Measurements from ENCODE around the gene NPTN. TPM values are rescaled to one million over a fixed set of nuclear protein-coding genes. Genes with fewer than 3 reads are reported as not detected.

NPTN gene
- total and polyA plus RNA-seq, 2 of the 13 experiments (the other 11 are each of a cell fraction or from before 2014, with no cell fraction given): 78.0 to 110 TPM

DNA sequence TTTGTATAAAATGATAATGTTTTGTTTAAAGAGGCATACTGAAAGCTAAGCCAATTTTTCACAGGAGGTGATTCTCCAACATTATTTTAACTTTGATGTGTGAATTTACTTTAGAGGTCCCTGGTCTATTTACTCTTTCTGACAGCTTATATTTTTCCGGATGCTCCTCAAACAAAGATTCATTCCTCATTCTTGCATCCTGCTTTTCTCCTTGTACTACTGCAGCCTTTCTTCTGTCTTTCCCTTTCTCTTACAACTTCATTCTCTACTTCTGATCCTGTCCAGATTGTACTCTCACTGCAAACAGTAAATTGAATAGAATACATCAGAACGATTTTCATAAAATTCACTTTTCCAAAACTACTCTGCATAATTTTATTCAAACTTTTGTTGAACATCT is 5.1 kb downstream of the NPTN start (continued):
- TF ChIP-seq ZNF383 (CRISPR knock-in tag; IDR thresholded peaks at IDR 0.05; ENCODE audit: borderline replicate concordance) (no peak), CEBPG (CRISPR knock-in tag; IDR thresholded peaks at IDR 0.05) (no peak), NFYB (CRISPR knock-in tag; IDR thresholded peaks at IDR 0.05) (no peak), PRMT3 (CRISPR knock-in tag; IDR thresholded peaks at IDR 0.05; ENCODE audit: borderline replicate concordance, low read depth) (no peak), ZNF296 (CRISPR knock-in tag; conservative IDR thresholded peaks at IDR 0.05) (no peak), IKZF4 (CRISPR knock-in tag; IDR thresholded peaks at IDR 0.05; ENCODE audit: borderline replicate concordance, low read depth, not compliant biosample characterization) (no peak), HOXA5 (CRISPR knock-in tag; IDR thresholded peaks at IDR 0.05) (no peak), ONECUT2 (CRISPR knock-in tag; IDR thresholded peaks at IDR 0.05) (no peak), ZNF101 (CRISPR knock-in tag; IDR thresholded peaks at IDR 0.05; ENCODE audit: borderline replicate concordance, low read depth) (no peak), KAT2B (IDR thresholded peaks at IDR 0.05; ENCODE audit: borderline replicate concordance, low read depth, low read length) (no peak), EP300 (IDR thresholded peaks at IDR 0.05; ENCODE audit: low read depth in 2 of 2, low read length in 2 of 2) (peak in 1 of 2 experiments; percentile 45; a peak in 2 of 4 replicates), EP300 (CRISPR knock-in tag; IDR thresholded peaks at IDR 0.05; ENCODE audit: borderline replicate concordance) (no peak), ZNF180 (CRISPR knock-in tag; IDR thresholded peaks at IDR 0.05; ENCODE audit: borderline replicate concordance, low read depth) (no peak), FOXA3 (CRISPR knock-in tag; IDR thresholded peaks at IDR 0.05) (peak; percentile 46; the same call in 1 of the 2 replicates)
- TF ChIP-seq, protein P1, sequence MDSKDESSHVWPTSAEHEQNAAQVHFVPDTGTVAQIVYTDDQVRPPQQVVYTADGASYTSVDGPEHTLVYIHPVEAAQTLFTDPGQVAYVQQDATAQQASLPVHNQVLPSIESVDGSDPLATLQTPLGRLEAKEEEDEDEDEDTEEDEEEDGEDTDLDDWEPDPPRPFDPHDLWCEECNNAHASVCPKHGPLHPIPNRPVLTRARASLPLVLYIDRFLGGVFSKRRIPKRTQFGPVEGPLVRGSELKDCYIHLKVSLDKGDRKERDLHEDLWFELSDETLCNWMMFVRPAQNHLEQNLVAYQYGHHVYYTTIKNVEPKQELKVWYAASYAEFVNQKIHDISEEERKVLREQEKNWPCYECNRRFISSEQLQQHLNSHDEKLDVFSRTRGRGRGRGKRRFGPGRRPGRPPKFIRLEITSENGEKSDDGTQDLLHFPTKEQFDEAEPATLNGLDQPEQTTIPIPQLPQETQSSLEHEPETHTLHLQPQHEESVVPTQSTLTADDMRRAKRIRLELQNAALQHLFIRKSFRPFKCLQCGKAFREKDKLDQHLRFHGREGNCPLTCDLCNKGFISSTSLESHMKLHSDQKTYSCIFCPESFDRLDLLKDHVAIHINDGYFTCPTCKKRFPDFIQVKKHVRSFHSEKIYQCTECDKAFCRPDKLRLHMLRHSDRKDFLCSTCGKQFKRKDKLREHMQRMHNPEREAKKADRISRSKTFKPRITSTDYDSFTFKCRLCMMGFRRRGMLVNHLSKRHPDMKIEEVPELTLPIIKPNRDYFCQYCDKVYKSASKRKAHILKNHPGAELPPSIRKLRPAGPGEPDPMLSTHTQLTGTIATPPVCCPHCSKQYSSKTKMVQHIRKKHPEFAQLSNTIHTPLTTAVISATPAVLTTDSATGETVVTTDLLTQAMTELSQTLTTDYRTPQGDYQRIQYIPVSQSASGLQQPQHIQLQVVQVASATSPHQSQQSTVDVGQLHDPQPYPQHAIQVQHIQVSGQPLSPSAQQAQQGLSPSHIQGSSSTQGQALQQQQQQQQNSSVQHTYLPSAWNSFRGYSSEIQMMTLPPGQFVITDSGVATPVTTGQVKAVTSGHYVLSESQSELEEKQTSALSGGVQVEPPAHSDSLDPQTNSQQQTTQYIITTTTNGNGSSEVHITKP (CRISPR knock-in tag; IDR thresholded peaks at IDR 0.05; ENCODE audit: low read depth): no peak
- TF ChIP-seq, protein P2, sequence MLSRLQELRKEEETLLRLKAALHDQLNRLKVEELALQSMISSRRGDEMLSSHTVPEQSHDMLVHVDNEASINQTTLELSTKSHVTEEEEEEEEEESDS (CRISPR knock-in tag; IDR thresholded peaks at IDR 0.05; ENCODE audit: borderline replicate concordance): no peak
- TF ChIP-seq, protein P3, sequence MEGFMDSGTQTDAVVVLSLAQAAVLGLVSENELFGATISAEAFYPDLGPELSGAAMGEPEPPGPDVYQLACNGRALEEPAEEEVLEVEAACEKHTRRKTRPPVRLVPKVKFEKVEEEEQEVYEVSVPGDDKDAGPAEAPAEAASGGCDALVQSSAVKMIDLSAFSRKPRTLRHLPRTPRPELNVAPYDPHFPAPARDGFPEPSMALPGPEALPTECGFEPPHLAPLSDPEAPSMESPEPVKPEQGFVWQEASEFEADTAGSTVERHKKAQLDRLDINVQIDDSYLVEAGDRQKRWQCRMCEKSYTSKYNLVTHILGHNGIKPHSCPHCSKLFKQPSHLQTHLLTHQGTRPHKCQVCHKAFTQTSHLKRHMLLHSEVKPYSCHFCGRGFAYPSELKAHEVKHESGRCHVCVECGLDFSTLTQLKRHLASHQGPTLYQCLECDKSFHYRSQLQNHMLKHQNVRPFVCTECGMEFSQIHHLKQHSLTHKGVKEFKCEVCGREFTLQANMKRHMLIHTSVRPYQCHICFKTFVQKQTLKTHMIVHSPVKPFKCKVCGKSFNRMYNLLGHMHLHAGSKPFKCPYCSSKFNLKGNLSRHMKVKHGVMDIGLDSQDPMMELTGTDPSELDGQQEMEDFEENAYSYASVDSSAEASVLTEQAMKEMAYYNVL (CRISPR knock-in tag; IDR thresholded peaks at IDR 0.05; ENCODE audit: borderline replicate concordance): peak; percentile 71; the same call in 1 of the 2 replicates
- TF ChIP-seq, protein P4, sequence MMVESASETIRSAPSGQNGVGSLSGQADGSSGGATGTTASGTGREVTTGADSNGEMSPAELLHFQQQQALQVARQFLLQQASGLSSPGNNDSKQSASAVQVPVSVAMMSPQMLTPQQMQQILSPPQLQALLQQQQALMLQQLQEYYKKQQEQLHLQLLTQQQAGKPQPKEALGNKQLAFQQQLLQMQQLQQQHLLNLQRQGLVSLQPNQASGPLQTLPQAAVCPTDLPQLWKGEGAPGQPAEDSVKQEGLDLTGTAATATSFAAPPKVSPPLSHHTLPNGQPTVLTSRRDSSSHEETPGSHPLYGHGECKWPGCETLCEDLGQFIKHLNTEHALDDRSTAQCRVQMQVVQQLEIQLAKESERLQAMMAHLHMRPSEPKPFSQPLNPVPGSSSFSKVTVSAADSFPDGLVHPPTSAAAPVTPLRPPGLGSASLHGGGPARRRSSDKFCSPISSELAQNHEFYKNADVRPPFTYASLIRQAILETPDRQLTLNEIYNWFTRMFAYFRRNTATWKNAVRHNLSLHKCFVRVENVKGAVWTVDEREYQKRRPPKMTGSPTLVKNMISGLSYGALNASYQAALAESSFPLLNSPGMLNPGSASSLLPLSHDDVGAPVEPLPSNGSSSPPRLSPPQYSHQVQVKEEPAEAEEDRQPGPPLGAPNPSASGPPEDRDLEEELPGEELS (CRISPR knock-in tag; IDR thresholded peaks at IDR 0.05): peak; percentile 40

Data from HepG2 (cell line).